Fibroblast of lung (primary cell): Measurements from ENCODE around the gene KLHDC4.

Experiments
- CTCF ChIP-seq, 2 donors: IDR thresholded peaks in 1 of 2; conservative IDR thresholded peaks in 1 of 2; 1 replicate in 1 of 2; 2 replicates in 1 of 2; pipeline ENCODE4 v1.5.1; 2011 to 2012; ENCODE audit warnings: low read length in 2 of 2, control low read depth in 1 of 2, inconsistent platforms in 1 of 2, low read depth in 1 of 2, mild to moderate bottlenecking in 1 of 2
- EZH2 ChIP-seq: IDR thresholded peaks from 2 replicates; pipeline ENCODE4 v1.5.1; 2012; ENCODE audit warnings: low read length, control low read depth, mild to moderate bottlenecking; ENCODE audit errors: missing control alignments

GRCh38 chr16:87712184-87712762 is 53.5 kb downstream of the KLHDC4 start:
- TF ChIP-seq CTCF (conservative IDR thresholded peaks at IDR 0.05 in 1 of 2, IDR thresholded peaks at IDR 0.05 in 1 of 2; ENCODE audit: low read depth in 1 of 2, low read length in 2 of 2) (no peak), EZH2 (no peak)
